Lower lobe of right lung (tissue), 2 donors: ENCODE results near the gene SLC1A7. TPM values are rescaled to one million over a fixed set of nuclear protein-coding genes. Genes with fewer than 3 reads are reported as not detected.

Source experiments
- ATAC-seq, 2 donors: fragments of 200-7000 bp; cut with Tn5 transposase; one replicate each; pipeline ENCODE4 v1.9.1; 2020 to 2022; ENCODE audit warnings: mild to moderate bottlenecking in 2 of 2, moderate library complexity in 2 of 2
- DNase-seq: peaks from one replicate; pipeline ENCODE4 v3.0.0-alpha.2; 2020
- H3K27ac ChIP-seq: fragments of 200-600 bp; one replicate; pipeline ENCODE4 v1.8.0; 2022
- H3K27me3 ChIP-seq: fragments of 200-600 bp; one replicate; pipeline ENCODE4 v1.8.0; 2022; ENCODE audit warnings: low read depth
- H3K36me3 ChIP-seq: fragments of 200-600 bp; one replicate; pipeline ENCODE4 v1.8.0; 2022; ENCODE audit warnings: mild to moderate bottlenecking
- H3K4me1 ChIP-seq: fragments of 200-600 bp; one replicate; pipeline ENCODE4 v1.8.0; 2022
- H3K4me3 ChIP-seq: fragments of 200-600 bp; one replicate; pipeline ENCODE4 v1.8.0; 2022; ENCODE audit warnings: mild to moderate bottlenecking
- H3K9me3 ChIP-seq: fragments of 200-600 bp; one replicate; pipeline ENCODE4 v1.8.0; 2022
- intact Hi-C: fragments of 100-400 bp; cut with DNase I; formaldehyde crosslinking; loops from one replicate; pipeline ENCODE4 v1.11.0; 2022
- total RNA-seq: library from RNA; stranded (reverse); fragmentation: NEBNext Ultra II Directional; extraction: Animal tissue kit (Norgen Biotek cat#: 25700); gene quantifications from one replicate; pipeline ENCODE4 v1.2.1, GENCODE V29; 2021
- TF ChIP-seq, protein P1 (sequence below): fragments of 200-600 bp; IDR thresholded peaks from one replicate; pipeline ENCODE4 v1.8.0; 2022; ENCODE audit warnings: antibody characterized with exemption, mild to moderate bottlenecking
- donor health status: DM: no; HTN: yes; CAD: no; lungs with severe emphysema.

The SLC1A7 gene
- total RNA-seq, 1 donor from 2014 or later = 0.68 TPM

DNA sequence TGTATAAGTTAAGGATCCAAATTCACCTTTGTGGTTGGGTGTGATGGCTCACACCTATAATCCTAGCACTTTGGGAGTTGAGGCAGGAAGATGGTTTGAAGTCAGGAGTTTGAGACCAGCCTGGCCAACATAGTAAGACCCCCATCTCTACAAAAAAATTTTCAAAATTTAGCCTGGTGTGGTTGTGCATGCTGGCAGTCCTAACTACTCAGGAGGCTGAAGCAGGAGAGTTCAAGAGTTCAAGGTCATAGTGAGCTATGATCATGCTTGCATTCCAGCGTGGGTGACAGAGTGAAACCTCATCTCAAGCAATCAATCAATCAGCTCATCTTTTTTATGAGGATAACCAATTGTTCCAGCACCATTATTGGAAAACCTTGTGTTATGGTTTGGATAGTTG lies 16.5 kb upstream of the SLC1A7 start:
- no peak overlapping the region for H3K27ac ChIP-seq
- no peaks in the 10 kb centered on the region for H3K36me3 ChIP-seq
- H3K4me1 ChIP-seq = no peaks in the 10 kb centered on the region
- no peaks in the 10 kb centered on the region for H3K27me3 ChIP-seq
- no peak overlapping the region for H3K4me3 ChIP-seq
- ATAC-seq (no peak), DNase-seq (no peak)
- TF ChIP-seq, protein P1, sequence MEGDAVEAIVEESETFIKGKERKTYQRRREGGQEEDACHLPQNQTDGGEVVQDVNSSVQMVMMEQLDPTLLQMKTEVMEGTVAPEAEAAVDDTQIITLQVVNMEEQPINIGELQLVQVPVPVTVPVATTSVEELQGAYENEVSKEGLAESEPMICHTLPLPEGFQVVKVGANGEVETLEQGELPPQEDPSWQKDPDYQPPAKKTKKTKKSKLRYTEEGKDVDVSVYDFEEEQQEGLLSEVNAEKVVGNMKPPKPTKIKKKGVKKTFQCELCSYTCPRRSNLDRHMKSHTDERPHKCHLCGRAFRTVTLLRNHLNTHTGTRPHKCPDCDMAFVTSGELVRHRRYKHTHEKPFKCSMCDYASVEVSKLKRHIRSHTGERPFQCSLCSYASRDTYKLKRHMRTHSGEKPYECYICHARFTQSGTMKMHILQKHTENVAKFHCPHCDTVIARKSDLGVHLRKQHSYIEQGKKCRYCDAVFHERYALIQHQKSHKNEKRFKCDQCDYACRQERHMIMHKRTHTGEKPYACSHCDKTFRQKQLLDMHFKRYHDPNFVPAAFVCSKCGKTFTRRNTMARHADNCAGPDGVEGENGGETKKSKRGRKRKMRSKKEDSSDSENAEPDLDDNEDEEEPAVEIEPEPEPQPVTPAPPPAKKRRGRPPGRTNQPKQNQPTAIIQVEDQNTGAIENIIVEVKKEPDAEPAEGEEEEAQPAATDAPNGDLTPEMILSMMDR = no peak
- intact Hi-C loops = no loop called here
- no peaks in the 10 kb centered on the region for H3K9me3 ChIP-seq

GRCh38 chr1:53156783-53157182 lies 14.3 kb upstream of the SLC1A7 start:
- Histone ChIP-seq H3K36me3 (no peaks in the 10 kb centered on the region), H3K27me3 (no peaks in the 10 kb centered on the region), H3K4me3 (no peak overlapping the region), H3K27ac (no peak overlapping the region), H3K9me3 (no peaks in the 10 kb centered on the region), H3K4me1 (no peaks in the 10 kb centered on the region)
- DNase-seq (no peak), ATAC-seq (no peak)
- intact Hi-C loops = no loop called here
- TF ChIP-seq, protein P1 = no peak

DNA sequence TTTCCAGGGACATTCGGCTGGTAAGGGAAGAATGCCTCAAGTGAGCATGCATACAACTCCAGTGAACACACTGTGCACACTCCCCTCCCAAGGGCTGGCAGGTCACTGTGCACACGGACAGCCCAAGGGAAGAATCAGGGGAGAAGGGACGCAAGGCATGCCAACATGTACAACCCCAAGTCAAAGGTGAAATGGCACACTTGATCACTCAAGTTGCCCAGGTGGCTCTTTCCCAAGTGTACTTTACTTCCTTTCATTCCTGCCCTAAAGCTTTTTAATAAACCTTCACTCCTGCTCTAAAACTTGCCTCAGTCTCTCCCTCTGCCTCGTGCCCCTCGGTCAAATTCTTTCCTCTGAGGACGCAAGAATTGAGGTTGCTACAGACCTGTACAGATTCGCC lies 13.5 kb upstream of the SLC1A7 start:
- Histone ChIP-seq H3K4me3 (no peak overlapping the region), H3K36me3 (no peaks in the 10 kb centered on the region), H3K4me1 (no peaks in the 10 kb centered on the region), H3K27ac (no peak overlapping the region), H3K9me3 (no peaks in the 10 kb centered on the region), H3K27me3 (no peaks in the 10 kb centered on the region)
- intact Hi-C loops = no loop called here
- ATAC-seq (no peak), DNase-seq (no peak)
- TF ChIP-seq, protein P1 = no peak

DNA sequence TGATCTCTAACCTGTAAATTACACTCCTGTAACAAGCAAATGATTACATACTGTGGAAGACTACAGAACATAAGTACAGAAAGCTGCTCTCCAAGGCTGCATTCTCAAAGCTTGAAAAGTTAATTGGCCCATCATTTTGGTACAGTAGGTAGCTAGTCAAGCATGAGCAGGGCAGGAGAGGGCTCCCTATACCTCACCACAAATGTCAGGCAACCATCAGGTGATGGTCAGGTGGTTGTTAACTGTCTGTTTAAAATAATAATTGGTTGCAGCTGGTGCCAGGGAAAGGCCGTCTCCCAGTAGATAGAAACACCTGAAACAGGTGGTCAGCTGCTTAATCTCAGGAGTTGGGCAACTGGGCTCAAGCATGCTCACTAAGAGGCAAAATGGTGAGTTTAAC lies 13.1 kb upstream of the SLC1A7 start:
- TF ChIP-seq, protein P1 = no peak
- DNase-seq (no peak), ATAC-seq (no peak)
- H3K36me3 ChIP-seq = no peaks in the 10 kb centered on the region
- H3K27ac ChIP-seq = no peak overlapping the region
- H3K27me3 ChIP-seq = no peaks in the 10 kb centered on the region
- no peaks in the 10 kb centered on the region for H3K4me1 ChIP-seq
- no peak overlapping the region for H3K4me3 ChIP-seq
- H3K9me3 ChIP-seq = no peaks in the 10 kb centered on the region
- intact Hi-C loops = no loop called here

DNA sequence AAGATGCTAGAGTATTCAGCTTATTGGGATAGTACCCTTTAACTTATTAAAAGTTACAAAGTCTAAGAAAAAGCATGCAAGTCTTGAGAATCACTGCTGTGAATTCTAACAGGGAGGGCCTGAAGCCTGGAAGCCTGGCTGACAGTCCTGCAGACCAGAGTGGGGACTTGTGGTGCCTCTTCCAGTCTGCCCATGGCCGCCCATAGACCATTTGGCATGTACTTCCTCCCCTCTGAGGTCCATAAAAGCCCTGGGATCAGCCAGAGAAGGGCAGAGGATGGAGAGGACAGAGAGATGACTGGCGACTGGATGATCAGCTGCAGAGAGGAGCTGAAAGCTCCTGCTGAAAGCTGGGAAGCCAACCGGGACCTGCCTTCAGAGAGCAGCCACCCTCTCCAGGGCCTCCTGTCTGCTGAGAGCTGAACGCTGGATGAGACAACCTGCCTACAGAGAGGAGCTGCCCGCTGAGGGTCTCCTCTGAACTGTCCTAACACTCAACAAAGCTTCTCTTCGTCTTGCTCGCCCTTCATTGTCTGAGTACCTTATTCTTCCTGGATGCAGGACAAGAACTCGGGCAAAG lies 12.5 kb upstream of the SLC1A7 start:
- no peak overlapping the region for H3K27ac ChIP-seq
- DNase-seq (no peak), ATAC-seq (no peak)
- no peaks in the 10 kb centered on the region for H3K4me1 ChIP-seq
- TF ChIP-seq, protein P1 = no peak
- no peaks in the 10 kb centered on the region for H3K27me3 ChIP-seq
- intact Hi-C loops = no loop called here
- H3K9me3 ChIP-seq = no peaks in the 10 kb centered on the region
- H3K4me3 ChIP-seq = no peak overlapping the region
- no peaks in the 10 kb centered on the region for H3K36me3 ChIP-seq

GRCh38 chr1:53153752-53154151 lies 11.3 kb upstream of the SLC1A7 start:
- DNase-seq (no peak), ATAC-seq (peak in 1 of 2 donors; percentile 48)
- Histone ChIP-seq H3K27me3 (no peaks in the 10 kb centered on the region), H3K4me1 (no peaks in the 10 kb centered on the region), H3K9me3 (no peaks in the 10 kb centered on the region), H3K36me3 (no peaks in the 10 kb centered on the region), H3K4me3 (no peak overlapping the region), H3K27ac (no peak overlapping the region)
- TF ChIP-seq, protein P1 = no peak
- intact Hi-C loops = no loop called here
